ENCODE results near the gene RIBC2. TPM values are rescaled to one million over a fixed set of nuclear protein-coding genes. Genes with fewer than 3 reads are reported as not detected.

Gene RIBC2
- total and polyA plus RNA-seq, 2 of the 13 experiments (the other 11 are each of a cell fraction or from before 2014, with no cell fraction given) = 0.55 TPM; not detected in 1

GRCh38 chr22:45413013-45413367 lies 503 bp upstream of the RIBC2 start:
- no peak overlapping the region for H3K4me3 ChIP-seq (replicated peaks in 1 of 3; ENCODE audit: insufficient read depth in 1 of 3, low read depth in 2 of 3, low read length in 3 of 3)

GRCh38 chr22:45418056-45418769 lies 4.7 kb downstream of the RIBC2 start:
- DNase-seq (ENCODE audit: low spot score) (no peak), FAIRE-seq (no peak), ATAC-seq (no peak)
- Histone ChIP-seq H2AFZ (ENCODE audit: low read length) (no peak overlapping the region), H3K79me2 (ENCODE audit: insufficient read depth, low read length) (no peaks in the 10 kb centered on the region), H3K9ac (ENCODE audit: insufficient read depth, low read depth, low read length) (no peak overlapping the region), H3K27me3 (ENCODE audit: control insufficient read depth in 1 of 2, insufficient read depth in 2 of 2, low read length in 2 of 2) (peaks cover 2 to 8% of the 10 kb centered on the region in 2 experiments; a peak in 1 of 5 replicates), H3K4me2 (ENCODE audit: low read depth, low read length) (no peak overlapping the region), H3K4me3 (replicated peaks in 1 of 3; ENCODE audit: insufficient read depth in 1 of 3, low read depth in 2 of 3, low read length in 3 of 3) (no peak overlapping the region), H3K27ac (ENCODE audit: extremely low read length, insufficient read depth, low read length) (no peak overlapping the region), H3K4me1 (ENCODE audit: insufficient read depth, low read length) (peaks cover 9% of the 10 kb centered on the region; the same call in 1 of the 2 replicates), H4K20me1 (ENCODE audit: insufficient read depth, low read length) (no peaks in the 10 kb centered on the region), H3K36me3 (replicated peaks in 1 of 2; ENCODE audit: control insufficient read depth in 1 of 2, insufficient read depth in 2 of 2, low read length in 2 of 2) (no peaks in the 10 kb centered on the region), H3K9me3 (ENCODE audit: low read length) (no peaks in the 10 kb centered on the region)
- in situ Hi-C loops (cut with HindIII; ENCODE audit: extremely low pct_ligation_motif_present, low pct_unique_long_range_greater_than_20kb) = no loop called here
- intact Hi-C loops (cut with micrococcal nuclease; ENCODE audit: unreplicated experiment) = no loop called here
- TF ChIP-seq ZNF563 (CRISPR knock-in tag; IDR thresholded peaks at IDR 0.05) (no peak), FOXM1 (CRISPR knock-in tag; IDR thresholded peaks at IDR 0.05) (no peak), ZNF230 (CRISPR knock-in tag; IDR thresholded peaks at IDR 0.05) (no peak), FOXA1 (IDR thresholded peaks at IDR 0.05) (no peak), FOXA1 (CRISPR knock-in tag; IDR thresholded peaks at IDR 0.05) (no peak), ZNF772 (CRISPR knock-in tag; IDR thresholded peaks at IDR 0.05) (no peak), GPN1 (CRISPR knock-in tag; IDR thresholded peaks at IDR 0.05; ENCODE audit: borderline replicate concordance) (no peak), ZNF121 (CRISPR knock-in tag; IDR thresholded peaks at IDR 0.05) (no peak), ZNF782 (CRISPR knock-in tag; IDR thresholded peaks at IDR 0.05; ENCODE audit: borderline replicate concordance) (no peak), POLR2AphosphoS2 (IDR thresholded peaks at IDR 0.05; ENCODE audit: low read depth, low read length) (no peak), ZKSCAN1 (IDR thresholded peaks at IDR 0.05; ENCODE audit: low read length) (no peak), ZNF615 (CRISPR knock-in tag; IDR thresholded peaks at IDR 0.05; ENCODE audit: borderline replicate concordance) (no peak)
- TF ChIP-seq, protein P1, sequence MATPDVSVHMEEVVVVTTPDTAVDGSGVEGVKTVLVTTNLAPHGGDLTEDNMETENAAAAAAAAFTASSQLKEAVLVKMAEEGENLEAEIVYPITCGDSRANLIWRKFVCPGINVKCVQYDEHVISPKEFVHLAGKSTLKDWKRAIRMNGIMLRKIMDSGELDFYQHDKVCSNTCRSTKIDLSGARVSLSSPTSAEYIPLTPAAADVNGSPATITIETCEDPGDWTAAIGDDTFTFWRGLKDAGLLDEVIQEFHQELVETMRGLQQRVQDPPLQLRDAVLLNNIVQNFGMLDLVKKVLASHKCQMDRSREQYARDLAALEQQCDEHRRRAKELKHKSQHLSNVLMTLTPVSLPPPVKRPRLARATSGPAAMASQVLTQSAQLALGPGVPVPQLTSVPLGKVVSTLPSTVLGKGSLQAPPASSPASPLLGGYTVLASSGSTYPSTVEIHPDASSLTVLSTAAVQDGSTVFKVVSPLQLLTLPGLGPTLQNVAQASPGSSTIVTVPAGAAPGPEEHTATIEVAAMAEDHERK (CRISPR knock-in tag; IDR thresholded peaks at IDR 0.05; ENCODE audit: low read depth) = no peak
- ChIA-PET CTCF (ENCODE audit: low intra/inter-chr PET ratio, low total read pairs) (no interaction called here), POLR2A (no interaction called here)
- BruUV-seq (replicated peaks) = no TSS peak
- WGBS (ENCODE audit: low lambda C conversion rate) = 81% methylated on average over 16 of the region's 16 CpGs

More at GRCh38 chr22:45413013-45413367, 503 bp upstream of the RIBC2 start:
- DNase-seq (ENCODE audit: low spot score) (no peak), FAIRE-seq (no peak), ATAC-seq (no peak; the same call in 1 of the 3 replicates)
- intact Hi-C loops (cut with micrococcal nuclease; ENCODE audit: unreplicated experiment) (no loop called here), in situ Hi-C loops (cut with HindIII; ENCODE audit: extremely low pct_ligation_motif_present, low pct_unique_long_range_greater_than_20kb) (no loop called here)
- Histone ChIP-seq H2AFZ (ENCODE audit: low read length) (no peak overlapping the region), H3K79me2 (ENCODE audit: insufficient read depth, low read length) (no peaks in the 10 kb centered on the region), H4K20me1 (ENCODE audit: insufficient read depth, low read length) (no peaks in the 10 kb centered on the region), H3K9me3 (ENCODE audit: low read length) (no peaks in the 10 kb centered on the region), H3K27ac (ENCODE audit: extremely low read length, insufficient read depth, low read length) (no peak overlapping the region), H3K4me1 (ENCODE audit: insufficient read depth, low read length) (peaks cover 10% of the 10 kb centered on the region; the same call in 1 of the 2 replicates), H3K9ac (ENCODE audit: insufficient read depth, low read depth, low read length) (no peak overlapping the region), H3K4me2 (ENCODE audit: low read depth, low read length) (no peak overlapping the region), H3K36me3 (replicated peaks in 1 of 2; ENCODE audit: control insufficient read depth in 1 of 2, insufficient read depth in 2 of 2, low read length in 2 of 2) (no peaks in the 10 kb centered on the region), H3K27me3 (ENCODE audit: control insufficient read depth in 1 of 2, insufficient read depth in 2 of 2, low read length in 2 of 2) (peaks cover 2 to 8% of the 10 kb centered on the region in 2 experiments; a peak in 1 of 5 replicates)
- 93% methylated on average over 26 of the region's 27 CpGs for WGBS (ENCODE audit: low lambda C conversion rate)
- ChIA-PET CTCF (ENCODE audit: low intra/inter-chr PET ratio, low total read pairs) (no interaction called here), POLR2A (no interaction called here)
- no TSS peak for BruUV-seq (replicated peaks)
- TF ChIP-seq ZNF761 (CRISPR knock-in tag; conservative IDR thresholded peaks at IDR 0.05) (0 out of 2 replicates have a peak, but pooled peaks have one; percentile 36), ZNF652 (CRISPR knock-in tag; IDR thresholded peaks at IDR 0.05; ENCODE audit: borderline replicate concordance, low read depth) (no peak)

Data from HepG2 (cell line).